SK-N-SH (cell line): ENCODE data around the gene TRIM15. TPM values are rescaled to one million over a fixed set of nuclear protein-coding genes. Genes with fewer than 3 reads are reported as not detected.

Experiments used
- CTCF ChIA-PET: fragments of 300-600, 350-600 bp; formaldehyde crosslinking; extraction: SDS; loops from one replicate; lab custom pipeline; 2021; lab: Yijun Ruan, JAX
- POLR2A ChIA-PET: fragments of 350-600 bp; sonication (Branson Sonifier 250); formaldehyde crosslinking; extraction: SDS; loops from one replicate; lab custom pipeline; 2020; ENCODE audit warnings: antibody characterized with exemption, inconsistent platforms; lab: Yijun Ruan, JAX
- DNase-seq: peaks from one replicate; pipeline ENCODE4 v3.0.0; 2012
- H2AFZ ChIP-seq: fragments of 200-600 bp; sonication (generic); 2 replicates; pipeline ENCODE4 v1.8.1; 2016; ENCODE audit warnings: antibody characterized with exemption, mild to moderate bottlenecking, low read depth
- H3F3A ChIP-seq: fragments of 200-600 bp; sonication (generic); replicated peaks from 2 replicates; pipeline ENCODE3; 2016; ENCODE audit warnings: antibody characterized with exemption, mild to moderate bottlenecking; ENCODE audit not compliant: insufficient read depth
- H3K27ac ChIP-seq, 2 experiments: fragments of 200-500 bp in 1 of 2; fragments of 200-600 bp in 1 of 2; sonication (Bioruptor generic) in 1 of 2; sonication (generic), shearing (Covaris generic) in 1 of 2; 2 replicates each; pipeline versions ENCODE4 v1.5.1 to v1.6.1; 2014 to 2016; ENCODE audit warnings: low read depth in 2 of 2, inconsistent platforms in 1 of 2, low read length in 1 of 2, mild to moderate bottlenecking in 1 of 2, mixed read lengths in 1 of 2
- H3K27me3 ChIP-seq: fragments of 200-600 bp; sonication (generic), shearing (Covaris generic); 2 replicates; pipeline ENCODE4 v1.6.1; 2016; ENCODE audit warnings: mixed run types; ENCODE audit not compliant: insufficient read depth
- H3K36me3 ChIP-seq, 2 experiments: fragments of 200-500 bp in 1 of 2; fragments of 200-600 bp in 1 of 2; sonication (Bioruptor generic) in 1 of 2; sonication (generic) in 1 of 2; replicated peaks in 1 of 2; 2 replicates each; pipeline versions ENCODE3 to v1.5.1; 2014 to 2016; ENCODE audit warnings: low read length in 1 of 2, mild to moderate bottlenecking in 1 of 2; ENCODE audit not compliant: insufficient read depth in 2 of 2, control insufficient read depth in 1 of 2
- H3K4me1 ChIP-seq, 2 experiments: fragments of 200-500 bp in 1 of 2; fragments of 200-600 bp in 1 of 2; sonication (Bioruptor generic) in 1 of 2; sonication (generic), shearing (Covaris generic) in 1 of 2; 2 replicates each; pipeline versions ENCODE4 v1.5.1 to v1.6.1; 2014 to 2016; ENCODE audit warnings: low read depth in 1 of 2, low read length in 1 of 2, mixed run types in 1 of 2; ENCODE audit not compliant: insufficient read depth in 2 of 2, control insufficient read depth in 1 of 2
- H3K4me2 ChIP-seq: fragments of 200-600 bp; sonication (generic), shearing (Covaris generic); 2 replicates; pipeline ENCODE4 v1.6.1; 2017; ENCODE audit warnings: mixed run types
- H3K4me3 ChIP-seq, 2 experiments: fragments of 200-500 bp in 1 of 2; fragments of 200-600 bp in 1 of 2; sonication (Bioruptor generic) in 1 of 2; sonication (generic), shearing (Covaris generic) in 1 of 2; 2 replicates each; pipeline versions ENCODE4 v1.5.1 to v1.8.1; 2014 to 2016; ENCODE audit warnings: low read depth in 2 of 2, inconsistent platforms in 1 of 2, low read length in 1 of 2, mild to moderate bottlenecking in 1 of 2, mixed read lengths in 1 of 2, moderate library complexity in 1 of 2
- H3K79me2 ChIP-seq: fragments of 200-600 bp; sonication (generic); 2 replicates; pipeline ENCODE4 v1.8.1; 2017; ENCODE audit warnings: mild to moderate bottlenecking; ENCODE audit not compliant: insufficient read depth
- H3K9ac ChIP-seq: fragments of 200-600 bp; sonication (generic); 2 replicates; pipeline ENCODE4 v1.6.1; 2017; ENCODE audit warnings: mixed run types
- H3K9me2 ChIP-seq: fragments of 200-600 bp; sonication (generic); 2 replicates; pipeline ENCODE4 v1.6.1; 2017; ENCODE audit warnings: mixed run types
- H3K9me3 ChIP-seq: fragments of 200-600 bp; sonication (generic); 2 replicates; pipeline ENCODE4 v1.6.1; 2017; ENCODE audit warnings: mixed run types, mild to moderate bottlenecking, moderate library complexity
- H4K20me1 ChIP-seq: fragments of 200-600 bp; sonication (generic); 2 replicates; pipeline ENCODE4 v1.6.1; 2017; ENCODE audit warnings: mild to moderate bottlenecking, mixed run types; ENCODE audit not compliant: insufficient read depth
- ELF1 ChIP-seq: IDR thresholded peaks from 2 replicates; pipeline ENCODE4 v1.4.0; 2012
- EP300 ChIP-seq, 2 experiments: IDR thresholded peaks; 2 replicates each; pipeline versions ENCODE4 v1.4.0 to v1.6.1; 2012; ENCODE audit warnings: borderline replicate concordance in 1 of 2, low read depth in 1 of 2, low read length in 1 of 2
- POLR2AphosphoS5 ChIP-seq: IDR thresholded peaks from 2 replicates; pipeline ENCODE4 v1.6.1; 2012; ENCODE audit warnings: low read depth, low read length
- REST ChIP-seq: IDR thresholded peaks from 2 replicates; pipeline ENCODE4 v1.6.1; 2012; ENCODE audit warnings: mild to moderate bottlenecking, low read depth, low read length, moderate library complexity
- RFX5 ChIP-seq: IDR thresholded peaks from 2 replicates; pipeline ENCODE4 v1.6.1; 2012; ENCODE audit warnings: mild to moderate bottlenecking, improper control_type of control experiment, low read length
- RXRA ChIP-seq: IDR thresholded peaks from 2 replicates; pipeline ENCODE4 v1.4.0; 2012; ENCODE audit warnings: low read depth, mild to moderate bottlenecking, borderline replicate concordance
- YY1 ChIP-seq: IDR thresholded peaks from 2 replicates; pipeline ENCODE4 v1.4.0; 2012; ENCODE audit warnings: low read depth, mild to moderate bottlenecking
- WGBS: methylation state at CpG from one replicate; pipeline ENCODE4 v1.1.6; 2017; ENCODE audit warnings: low lambda C conversion rate; 5-methylcytosine and 5-hydroxymethylcytosine counted together
- polyA plus RNA-seq, 3 experiments: library from polyadenylated mRNA; depleted of rRNA; stranded (reverse); fragments of >200 nt; gene quantifications; 2 replicates each; pipeline ENCODE4 v1.2.3, GENCODE V29; 2012
- TF ChIP-seq, protein P1 (sequence below): fragments of 150-350 bp; IDR thresholded peaks from 2 replicates; pipeline ENCODE4 v1.6.1; 2016; ENCODE audit warnings: mild to moderate bottlenecking, low read depth, low read length
- TF ChIP-seq, protein P2 (sequence below): fragments of 200-600 bp; sonication (generic); IDR thresholded peaks from 2 replicates; pipeline ENCODE4 v1.6.1; 2017; ENCODE audit warnings: antibody characterized with exemption, mild to moderate bottlenecking, moderate library complexity

Gene TRIM15
- polyA plus RNA-seq, 1 of the 3 experiments (the other 2 are of a cell fraction): not detected

GRCh38 chr6:30152910-30153610, 10.3 kb upstream of the TRIM15 start:
- H3K27ac ChIP-seq: no peak overlapping the region
- H3K4me2 ChIP-seq: no peak overlapping the region
- WGBS: 72% methylated on average over 3 of the region's 3 CpGs
- POLR2A ChIA-PET: no interaction called here
- CTCF ChIA-PET: interaction anchor here (1.3 to 6.4 kb wide), 4 partner anchors 17 to 49 kb away, joined by 4 to 38 read pairs (median 8); partner anchors contain the start of gene TRIM40
- H3K27me3 ChIP-seq: peaks cover 11% of the 10 kb centered on the region; the same call in 1 of the 2 replicates
- H3K4me3 ChIP-seq: no peak overlapping the region
- H3K79me2 ChIP-seq: no peaks in the 10 kb centered on the region
- no peaks in the 10 kb centered on the region; a peak in 1 of 4 replicates for H3K4me1 ChIP-seq
- H2AFZ ChIP-seq: no peak overlapping the region
- H3K36me3 ChIP-seq: no peaks in the 10 kb centered on the region
- H4K20me1 ChIP-seq: no peaks in the 10 kb centered on the region
- H3K9me3 ChIP-seq: no peaks in the 10 kb centered on the region
- DNase-seq: no peak
- H3K9ac ChIP-seq: no peak overlapping the region
- no peaks in the 10 kb centered on the region for H3K9me2 ChIP-seq
- H3F3A ChIP-seq: no peaks in the 10 kb centered on the region
- TF ChIP-seq YY1: no peak
- TF ChIP-seq, protein P1, sequence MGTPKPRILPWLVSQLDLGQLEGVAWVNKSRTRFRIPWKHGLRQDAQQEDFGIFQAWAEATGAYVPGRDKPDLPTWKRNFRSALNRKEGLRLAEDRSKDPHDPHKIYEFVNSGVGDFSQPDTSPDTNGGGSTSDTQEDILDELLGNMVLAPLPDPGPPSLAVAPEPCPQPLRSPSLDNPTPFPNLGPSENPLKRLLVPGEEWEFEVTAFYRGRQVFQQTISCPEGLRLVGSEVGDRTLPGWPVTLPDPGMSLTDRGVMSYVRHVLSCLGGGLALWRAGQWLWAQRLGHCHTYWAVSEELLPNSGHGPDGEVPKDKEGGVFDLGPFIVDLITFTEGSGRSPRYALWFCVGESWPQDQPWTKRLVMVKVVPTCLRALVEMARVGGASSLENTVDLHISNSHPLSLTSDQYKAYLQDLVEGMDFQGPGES: no peak
- no peak for TF ChIP-seq RFX5
- no peak for TF ChIP-seq POLR2AphosphoS5
- TF ChIP-seq, protein P2, sequence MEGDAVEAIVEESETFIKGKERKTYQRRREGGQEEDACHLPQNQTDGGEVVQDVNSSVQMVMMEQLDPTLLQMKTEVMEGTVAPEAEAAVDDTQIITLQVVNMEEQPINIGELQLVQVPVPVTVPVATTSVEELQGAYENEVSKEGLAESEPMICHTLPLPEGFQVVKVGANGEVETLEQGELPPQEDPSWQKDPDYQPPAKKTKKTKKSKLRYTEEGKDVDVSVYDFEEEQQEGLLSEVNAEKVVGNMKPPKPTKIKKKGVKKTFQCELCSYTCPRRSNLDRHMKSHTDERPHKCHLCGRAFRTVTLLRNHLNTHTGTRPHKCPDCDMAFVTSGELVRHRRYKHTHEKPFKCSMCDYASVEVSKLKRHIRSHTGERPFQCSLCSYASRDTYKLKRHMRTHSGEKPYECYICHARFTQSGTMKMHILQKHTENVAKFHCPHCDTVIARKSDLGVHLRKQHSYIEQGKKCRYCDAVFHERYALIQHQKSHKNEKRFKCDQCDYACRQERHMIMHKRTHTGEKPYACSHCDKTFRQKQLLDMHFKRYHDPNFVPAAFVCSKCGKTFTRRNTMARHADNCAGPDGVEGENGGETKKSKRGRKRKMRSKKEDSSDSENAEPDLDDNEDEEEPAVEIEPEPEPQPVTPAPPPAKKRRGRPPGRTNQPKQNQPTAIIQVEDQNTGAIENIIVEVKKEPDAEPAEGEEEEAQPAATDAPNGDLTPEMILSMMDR: no peak
- TF ChIP-seq RXRA: no peak
- no peak for TF ChIP-seq ELF1
- no peak for TF ChIP-seq EP300 (IDR thresholded peaks at IDR 0.05; ENCODE audit: borderline replicate concordance in 1 of 2, low read depth in 1 of 2, low read length in 1 of 2)
- no peak for TF ChIP-seq REST
